Ascending aorta (tissue), 2 donors: ENCODE measurements around the gene HJURP. TPM values are rescaled to one million over a fixed set of nuclear protein-coding genes. Genes with fewer than 3 reads are reported as not detected.
A peak's percentile ranks its signal among the peaks of the same experiment; 100 is the strongest.

Experiments
- DNase-seq, 2 donors: peaks; one replicate each; pipeline ENCODE4 v3.0.0-alpha.2; 2019; ENCODE audit warnings: low spot score in 2 of 2
- H3K27ac ChIP-seq, 2 donors: fragments of 200-600 bp; sonication (generic); one replicate each; pipeline ENCODE4 v1.5.1; 2016 to 2017; ENCODE audit warnings: mild to moderate bottlenecking in 1 of 2
- H3K27me3 ChIP-seq: fragments of 200-600 bp; sonication (generic); one replicate; pipeline ENCODE4 v1.5.1; 2017
- H3K36me3 ChIP-seq, 2 donors: fragments of 200-600 bp; sonication (generic); one replicate each; pipeline ENCODE4 v1.5.1; 2016
- H3K4me1 ChIP-seq, 2 donors: fragments of 200-600 bp; sonication (generic); one replicate each; pipeline ENCODE4 v1.5.1; 2016 to 2017; ENCODE audit warnings: mild to moderate bottlenecking in 1 of 2
- H3K4me3 ChIP-seq, 2 donors: fragments of 200-600 bp; sonication (generic); one replicate each; pipeline ENCODE4 v1.5.1; 2016 to 2017; ENCODE audit warnings: mild to moderate bottlenecking in 1 of 2
- H3K9me3 ChIP-seq, 2 donors: fragments of 200-600 bp; sonication (generic); one replicate each; pipeline ENCODE4 v1.5.1; 2016
- intact Hi-C: fragments of 100-400 bp; cut with DNase I; formaldehyde crosslinking; loops from one replicate; pipeline ENCODE4 v1.15.1; 2023
- total RNA-seq: library from RNA; depleted of rRNA; stranded (reverse); fragments of >200 nt; gene quantifications from one replicate; pipeline ENCODE4 v1.1.0, GENCODE V29; 2016
- TF ChIP-seq, protein P1 (sequence below), 3 experiments: fragments of 200-600 bp in 2 of 3; fragments of 450-650 bp in 1 of 3; sonication (generic) in 2 of 3; IDR thresholded peaks; one replicate each; pipeline ENCODE4 v1.5.1; 2016 to 2019; ENCODE audit warnings: antibody characterized with exemption in 3 of 3, mild to moderate bottlenecking in 1 of 3, moderate library complexity in 1 of 3

HJURP gene
- total RNA-seq, 1 donor from 2014 or later, result not detected

- no peaks in the 10 kb centered on the region for H3K27me3 ChIP-seq
- intact Hi-C loops, result no loop called here
- no peaks in the 10 kb centered on the region for H3K36me3 ChIP-seq
- no peak overlapping the region for H3K4me3 ChIP-seq
- no peaks in the 10 kb centered on the region for H3K9me3 ChIP-seq
- no peaks in the 10 kb centered on the region for H3K4me1 ChIP-seq
- DNase-seq, result no peak
- TF ChIP-seq, protein P1, sequence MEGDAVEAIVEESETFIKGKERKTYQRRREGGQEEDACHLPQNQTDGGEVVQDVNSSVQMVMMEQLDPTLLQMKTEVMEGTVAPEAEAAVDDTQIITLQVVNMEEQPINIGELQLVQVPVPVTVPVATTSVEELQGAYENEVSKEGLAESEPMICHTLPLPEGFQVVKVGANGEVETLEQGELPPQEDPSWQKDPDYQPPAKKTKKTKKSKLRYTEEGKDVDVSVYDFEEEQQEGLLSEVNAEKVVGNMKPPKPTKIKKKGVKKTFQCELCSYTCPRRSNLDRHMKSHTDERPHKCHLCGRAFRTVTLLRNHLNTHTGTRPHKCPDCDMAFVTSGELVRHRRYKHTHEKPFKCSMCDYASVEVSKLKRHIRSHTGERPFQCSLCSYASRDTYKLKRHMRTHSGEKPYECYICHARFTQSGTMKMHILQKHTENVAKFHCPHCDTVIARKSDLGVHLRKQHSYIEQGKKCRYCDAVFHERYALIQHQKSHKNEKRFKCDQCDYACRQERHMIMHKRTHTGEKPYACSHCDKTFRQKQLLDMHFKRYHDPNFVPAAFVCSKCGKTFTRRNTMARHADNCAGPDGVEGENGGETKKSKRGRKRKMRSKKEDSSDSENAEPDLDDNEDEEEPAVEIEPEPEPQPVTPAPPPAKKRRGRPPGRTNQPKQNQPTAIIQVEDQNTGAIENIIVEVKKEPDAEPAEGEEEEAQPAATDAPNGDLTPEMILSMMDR (IDR thresholded peaks at IDR 0.05), result no peak
- H3K27ac ChIP-seq, result no peak overlapping the region
Measured at GRCh38 chr2:233818639-233819621, 35.4 kb downstream of the HJURP start.

DNA sequence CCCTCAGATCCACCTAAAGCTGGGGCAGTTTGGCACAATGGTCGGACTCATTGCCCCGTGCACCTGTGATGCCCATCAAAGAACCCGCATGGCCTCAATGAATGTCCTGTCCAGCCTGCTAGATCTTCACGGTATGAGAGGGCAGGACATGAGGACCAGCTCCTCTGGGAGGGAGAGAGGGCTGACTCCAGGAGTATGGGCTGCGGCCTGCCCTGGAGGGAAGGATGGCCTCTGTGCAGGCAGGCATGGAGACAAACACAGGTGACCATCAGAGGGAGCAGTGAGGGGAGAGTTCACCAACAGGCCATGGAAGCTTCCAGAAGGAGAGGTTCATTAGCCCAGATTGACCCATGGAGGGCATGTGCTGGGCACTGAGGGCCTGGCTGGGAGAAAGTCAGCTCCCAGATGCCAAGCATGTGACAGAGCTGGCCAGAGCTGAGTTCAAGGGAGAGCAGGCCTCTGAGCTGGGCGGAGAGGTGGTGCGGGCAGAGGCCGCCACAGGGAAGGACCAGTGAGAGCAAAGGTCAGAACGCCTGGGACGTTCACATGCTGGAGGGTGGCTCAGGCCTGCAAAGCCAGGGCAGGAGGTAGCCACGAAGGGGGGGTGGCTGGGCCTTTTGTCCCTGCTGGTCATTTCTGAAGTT lies 36.2 kb downstream of the HJURP start:
- no peak overlapping the region for H3K27ac ChIP-seq
- TF ChIP-seq, protein P1 (IDR thresholded peaks at IDR 0.05), result no peak
- H3K36me3 ChIP-seq, result no peaks in the 10 kb centered on the region
- peak in 1 of 2 donors; percentile 56 for DNase-seq
- H3K4me1 ChIP-seq, result no peaks in the 10 kb centered on the region
- H3K9me3 ChIP-seq, result no peaks in the 10 kb centered on the region
- H3K4me3 ChIP-seq, result no peak overlapping the region
- no peaks in the 10 kb centered on the region for H3K27me3 ChIP-seq
- intact Hi-C loops, result no loop called here

GRCh38 chr2:233817361-233817911 lies 36.9 kb downstream of the HJURP start:
- Histone ChIP-seq H3K4me3 (no peak overlapping the region), H3K27me3 (no peaks in the 10 kb centered on the region), H3K9me3 (no peaks in the 10 kb centered on the region), H3K36me3 (no peaks in the 10 kb centered on the region), H3K4me1 (no peaks in the 10 kb centered on the region), H3K27ac (no peak overlapping the region)
- intact Hi-C loops, result no loop called here
- TF ChIP-seq, protein P1 (IDR thresholded peaks at IDR 0.05), result no peak
- DNase-seq, result peak in 1 of 2 donors; percentile 51

DNA sequence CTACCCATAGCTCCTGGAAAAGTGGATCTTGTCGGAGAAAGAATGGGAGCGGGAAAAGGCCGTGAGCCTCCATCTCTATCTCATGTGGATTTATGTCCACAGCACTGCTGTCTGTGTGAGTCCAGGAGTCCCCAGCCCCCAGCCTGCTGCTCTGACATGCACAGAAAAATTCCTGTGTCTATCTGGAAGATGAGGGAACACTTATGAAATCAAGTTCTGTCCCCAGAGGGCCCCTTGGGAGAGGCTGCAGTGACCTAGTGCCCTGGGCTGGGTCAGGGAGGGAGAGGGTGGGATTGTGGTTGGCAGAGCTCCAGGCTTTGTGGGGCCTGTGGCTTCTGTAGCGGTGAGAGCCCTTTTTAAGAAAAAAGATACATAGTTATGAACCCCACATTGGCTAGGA lies 37.6 kb downstream of the HJURP start:
- TF ChIP-seq, protein P1 (IDR thresholded peaks at IDR 0.05), result no peak
- intact Hi-C loops, result no loop called here
- Histone ChIP-seq H3K9me3 (no peaks in the 10 kb centered on the region), H3K4me1 (no peaks in the 10 kb centered on the region), H3K27ac (no peak overlapping the region), H3K36me3 (no peaks in the 10 kb centered on the region), H3K27me3 (no peaks in the 10 kb centered on the region), H3K4me3 (no peak overlapping the region)
- no peak for DNase-seq

DNA sequence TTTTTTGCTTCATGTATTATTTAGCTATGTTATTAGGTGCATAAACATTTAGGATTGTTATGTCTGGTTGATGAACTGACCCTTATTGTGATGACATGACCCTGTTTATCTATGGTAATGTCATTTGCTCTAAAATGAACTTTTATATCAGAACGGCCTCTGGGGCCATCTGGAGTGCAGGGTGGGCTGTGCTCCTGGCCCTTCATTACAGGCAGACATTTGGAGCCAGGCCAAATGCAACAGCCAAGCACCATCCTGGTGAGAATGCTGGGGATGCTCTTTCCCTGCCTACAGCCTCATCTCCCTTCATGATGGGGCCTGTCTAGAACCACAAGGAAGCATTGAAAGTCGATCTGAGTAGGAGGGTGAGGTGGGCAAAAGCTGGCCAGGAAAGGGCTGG lies 38.0 kb downstream of the HJURP start:
- Histone ChIP-seq H3K27ac (no peak overlapping the region), H3K9me3 (no peaks in the 10 kb centered on the region), H3K4me3 (no peak overlapping the region), H3K27me3 (no peaks in the 10 kb centered on the region), H3K4me1 (no peaks in the 10 kb centered on the region), H3K36me3 (no peaks in the 10 kb centered on the region)
- DNase-seq, result no peak
- intact Hi-C loops, result no loop called here
- TF ChIP-seq, protein P1 (IDR thresholded peaks at IDR 0.05), result no peak
